H1 (cell line): Measurements from ENCODE around the gene EPHA8. TPM values are rescaled to one million over a fixed set of nuclear protein-coding genes. Genes with fewer than 3 reads are reported as not detected.

ENCODE experiments used
- CTCF ChIA-PET: fragments of 300-600 bp; sonication (Branson Sonifier 250); formaldehyde crosslinking; loops from one replicate; lab custom pipeline; 2021; ENCODE audit not compliant: partially characterized antibody; lab: Charles Lee
- POLR2A ChIA-PET: fragments of 300-600 bp; sonication (Branson Sonifier 250); formaldehyde crosslinking; loops from one replicate; lab custom pipeline; 2021; ENCODE audit warnings: inconsistent platforms; ENCODE audit not compliant: partially characterized antibody; lab: Charles Lee
- DNase-seq, 2 experiments: peaks; one replicate each; pipeline versions ENCODE4 v3.0.0 to v3.0.0-alpha.2; 2010 to 2022; ENCODE audit warnings: low spot score in 2 of 2, low read depth in 1 of 2, mixed read lengths in 1 of 2
- FAIRE-seq: peaks from 2 replicates; lab custom pipeline; 2011; peaks lifted over from hg19 to GRCh38; lab: Jason Lieb, UNC
- H2AFZ ChIP-seq: 2 replicates; pipeline ENCODE4 v1.8.1; 2012; ENCODE audit warnings: low read length, inconsistent platforms
- H2AK5ac ChIP-seq: 2 replicates; pipeline ENCODE4 v1.6.1; 2013; ENCODE audit warnings: low read depth, low read length
- H2BK120ac ChIP-seq: replicated peaks from 2 replicates; pipeline ENCODE3; 2013; ENCODE audit warnings: low read depth, low read length, inconsistent platforms
- H2BK12ac ChIP-seq: 2 replicates; pipeline ENCODE4 v1.6.1; 2013; ENCODE audit warnings: low read depth, low read length
- H2BK15ac ChIP-seq: 2 replicates; pipeline ENCODE4 v1.6.1; 2013; ENCODE audit warnings: low read length
- H2BK20ac ChIP-seq: 2 replicates; pipeline ENCODE4 v1.6.1; 2013; ENCODE audit warnings: low read length
- H2BK5ac ChIP-seq: 2 replicates; pipeline ENCODE4 v1.6.1; 2013; ENCODE audit warnings: low read depth, low read length
- H3K14ac ChIP-seq: 2 replicates; pipeline ENCODE4 v1.6.1; 2013; ENCODE audit warnings: inconsistent platforms; ENCODE audit not compliant: insufficient read length
- H3K18ac ChIP-seq: 2 replicates; pipeline ENCODE4 v1.6.1; 2013; ENCODE audit warnings: low read length; ENCODE audit errors: extremely low read depth
- H3K23ac ChIP-seq: 2 replicates; pipeline ENCODE4 v1.6.1; 2013; ENCODE audit warnings: inconsistent platforms; ENCODE audit not compliant: insufficient read length
- H3K23me2 ChIP-seq: 2 replicates; pipeline ENCODE4 v1.6.1; 2013; ENCODE audit warnings: low read depth, low read length
- H3K27ac ChIP-seq: 2 replicates; pipeline ENCODE4 v1.6.1; 2011; ENCODE audit warnings: low read depth, low read length, inconsistent platforms
- H3K27me3 ChIP-seq, 4 experiments: replicated peaks in 1 of 4; 1 replicate in 1 of 4; 2 replicates in 3 of 4; pipeline versions ENCODE4 v1.6.1 to v1.8.1; 2011 to 2013; ENCODE audit warnings: low read length in 3 of 4, mild to moderate bottlenecking in 3 of 4, inconsistent platforms in 2 of 4, mixed read lengths in 2 of 4, moderate library complexity in 1 of 4; ENCODE audit not compliant: control insufficient read depth in 3 of 4, insufficient read depth in 3 of 4; ENCODE audit errors: extremely low read depth in 1 of 4
- H3K36me3 ChIP-seq, 4 experiments: 2 replicates each; pipeline versions ENCODE4 v1.6.1 to v1.8.1; 2011 to 2013; ENCODE audit warnings: mild to moderate bottlenecking in 4 of 4, low read length in 3 of 4, moderate library complexity in 2 of 4, control low read depth in 1 of 4, inconsistent platforms in 1 of 4; ENCODE audit not compliant: insufficient read depth in 4 of 4, control insufficient read depth in 2 of 4
- H3K4ac ChIP-seq: replicated peaks from 2 replicates; pipeline ENCODE3; 2013; ENCODE audit warnings: low read length, low read depth, mixed read lengths, inconsistent platforms; ENCODE audit not compliant: insufficient read length
- H3K4me1 ChIP-seq, 4 experiments: replicated peaks in 1 of 4; 1 replicate in 1 of 4; 2 replicates in 3 of 4; pipeline versions ENCODE4 v1.6.1 to v1.8.1; 2011 to 2013; ENCODE audit warnings: low read length in 3 of 4, inconsistent platforms in 2 of 4, mixed read lengths in 1 of 4; ENCODE audit not compliant: insufficient read depth in 4 of 4, control insufficient read depth in 3 of 4
- H3K4me2 ChIP-seq, 2 experiments: 2 replicates each; pipeline versions ENCODE4 v1.6.1 to v1.8.1; 2011 to 2013; ENCODE audit warnings: low read depth in 2 of 2, low read length in 2 of 2, control low read depth in 1 of 2, inconsistent platforms in 1 of 2, mild to moderate bottlenecking in 1 of 2; ENCODE audit not compliant: insufficient read depth in 1 of 2
- H3K4me3 ChIP-seq, 4 experiments: fragments of 200-600, 300-600 bp in 1 of 4; sonication (generic), shearing (Covaris generic), sonication (Bioruptor Twin) in 1 of 4; 2 replicates each; pipeline versions ENCODE4 v1.5.1 to v1.8.1; 2011 to 2016; ENCODE audit warnings: low read length in 4 of 4, low read depth in 3 of 4, control low read depth in 2 of 4, inconsistent platforms in 2 of 4, mild to moderate bottlenecking in 2 of 4, mixed read lengths in 1 of 4, moderate library complexity in 1 of 4; ENCODE audit not compliant: insufficient read depth in 2 of 4; ENCODE audit errors: extremely low read depth in 1 of 4
- H3K56ac ChIP-seq: replicated peaks from 2 replicates; pipeline ENCODE3; 2013; ENCODE audit warnings: low read depth, mild to moderate bottlenecking, mixed read lengths, low read length, inconsistent platforms; ENCODE audit not compliant: insufficient read length
- H3K79me1 ChIP-seq: 2 replicates; pipeline ENCODE4 v1.6.1; 2013; ENCODE audit warnings: low read depth, low read length, control low read depth
- H3K79me2 ChIP-seq, 2 experiments: 2 replicates each; pipeline versions ENCODE4 v1.6.1 to v1.8.1; 2012 to 2013; ENCODE audit warnings: low read length in 2 of 2, mild to moderate bottlenecking in 2 of 2, inconsistent platforms in 1 of 2; ENCODE audit not compliant: insufficient read depth in 2 of 2, control insufficient read depth in 1 of 2
- H3K9ac ChIP-seq, 4 experiments: replicated peaks in 1 of 4; 1 replicate in 1 of 4; 2 replicates in 3 of 4; pipeline versions ENCODE4 v1.6.1 to v1.8.1; 2011 to 2013; ENCODE audit warnings: low read depth in 3 of 4, low read length in 3 of 4, control low read depth in 2 of 4, mild to moderate bottlenecking in 2 of 4, moderate library complexity in 2 of 4, inconsistent platforms in 1 of 4; ENCODE audit errors: extremely low read depth in 1 of 4
- H3K9me3 ChIP-seq, 2 experiments: 2 replicates each; pipeline versions ENCODE4 v1.6.1 to v1.8.1; 2012 to 2013; ENCODE audit warnings: mild to moderate bottlenecking in 2 of 2, moderate library complexity in 2 of 2, control low read depth in 1 of 2, inconsistent platforms in 1 of 2, low read depth in 1 of 2, low read length in 1 of 2, mixed read lengths in 1 of 2; ENCODE audit not compliant: insufficient read depth in 2 of 2
- H4K20me1 ChIP-seq, 2 experiments: replicated peaks in 1 of 2; 2 replicates each; pipeline versions ENCODE3 to v1.8.1; 2011 to 2013; ENCODE audit warnings: inconsistent platforms in 2 of 2, low read length in 2 of 2, mild to moderate bottlenecking in 1 of 2; ENCODE audit not compliant: insufficient read depth in 2 of 2, control insufficient read depth in 1 of 2
- H4K5ac ChIP-seq: 2 replicates; pipeline ENCODE4 v1.6.1; 2013; ENCODE audit warnings: low read length, low read depth, mixed read lengths, inconsistent platforms; ENCODE audit not compliant: insufficient read length
- H4K8ac ChIP-seq: 2 replicates; pipeline ENCODE4 v1.8.0; 2013; ENCODE audit warnings: mild to moderate bottlenecking, moderate library complexity, low read length, inconsistent platforms; ENCODE audit not compliant: insufficient read depth; ENCODE audit errors: extremely low read depth
- H4K91ac ChIP-seq: replicated peaks from 2 replicates; pipeline ENCODE3; 2013; ENCODE audit warnings: low read length, mixed read lengths, inconsistent platforms; ENCODE audit not compliant: insufficient read length
- BACH1 ChIP-seq: IDR thresholded peaks from 2 replicates; pipeline ENCODE4 v1.6.1; 2012; ENCODE audit warnings: low read length, improper control_type of control experiment
- KDM1A ChIP-seq: fragments of 200-600, 300-600 bp; sonication (generic); IDR thresholded peaks from 2 replicates; pipeline ENCODE4 v1.7.1; 2016; ENCODE audit warnings: mild to moderate bottlenecking, low read length, borderline replicate concordance
- KDM4A ChIP-seq: IDR thresholded peaks from one replicate; pipeline ENCODE4 v1.7.1; 2012; ENCODE audit warnings: low read depth, mild to moderate bottlenecking, moderate library complexity, low read length, inconsistent platforms; ENCODE audit not compliant: severe bottlenecking
- SIN3A ChIP-seq, 2 experiments: IDR thresholded peaks in 1 of 2; conservative IDR thresholded peaks in 1 of 2; 2 replicates each; pipeline ENCODE4 v1.6.1; 2011 to 2012; ENCODE audit warnings: low read length in 2 of 2, improper control_type of control experiment in 1 of 2, low read depth in 1 of 2, mild to moderate bottlenecking in 1 of 2
- WGBS, 2 experiments: shearing (Covaris generic) in 1 of 2; methylation state at CpG; one replicate each; pipeline versions ENCODE4 v1.1.6 to v1.1.7; 2013 to 2015; ENCODE audit warnings: low lambda C conversion rate in 2 of 2, mixed read lengths in 2 of 2, inconsistent platforms in 1 of 2, low coverage in 1 of 2, missing lambda C conversion rate in 1 of 2; ENCODE audit not compliant: insufficient replicate concordance in 2 of 2, insufficient coverage in 1 of 2, insufficient read length in 1 of 2; ENCODE audit errors: extremely low coverage in 1 of 2, missing lambda C conversion rate in 1 of 2; 5-methylcytosine and 5-hydroxymethylcytosine counted together
- polyA plus RNA-seq, 7 experiments: library from polyadenylated mRNA; depleted of rRNA in 3 of 7; stranded (reverse) in 5 of 7; unstranded in 2 of 7; fragments of >200 nt in 5 of 7; fragments of 200-250 nt in 2 of 7; gene quantifications; 1 replicate in 5 of 7; 2 replicates in 1 of 7; 4 replicates in 1 of 7; pipeline versions ENCODE4 v1.2.1 to v1.2.3, GENCODE V29; 2011 to 2013; ENCODE audit warnings: missing spikeins in 2 of 7, mixed read lengths in 2 of 7
- total RNA-seq: library from RNA; stranded (reverse); fragmentation: NEBNext Ultra II Directional; extraction: Animal tissue kit (Norgen Biotek cat#: 25700); gene quantifications from 2 replicates; pipeline ENCODE4 v1.2.1, GENCODE V29; 2021

The EPHA8 gene
- total and polyA plus RNA-seq, 2 of the 8 experiments (the other 6 are each of a cell fraction or from before 2014, with no cell fraction given): 4.0 to 8.4 TPM

- H3K9me3 ChIP-seq: no peaks in the 10 kb centered on the region
- POLR2A ChIA-PET: no interaction called here
- FAIRE-seq: no peak
- no peak overlapping the region for H2BK20ac ChIP-seq
- H2AFZ ChIP-seq: no peak overlapping the region
- H2BK12ac ChIP-seq: no peak overlapping the region
- H2BK120ac ChIP-seq: no peak overlapping the region
- no peak overlapping the region for H3K27ac ChIP-seq
- H4K8ac ChIP-seq: no peak overlapping the region
- H2BK15ac ChIP-seq: no peak overlapping the region
- H3K79me1 ChIP-seq: no peaks in the 10 kb centered on the region
- H3K23me2 ChIP-seq: no peaks in the 10 kb centered on the region; the same call in 1 of the 2 replicates
- no peak overlapping the region for H3K4me3 ChIP-seq
- no peak overlapping the region for H3K56ac ChIP-seq
- H3K36me3 ChIP-seq: no peaks in the 10 kb centered on the region
- H4K20me1 ChIP-seq: peaks cover 0 to 7% of the 10 kb centered on the region in 2 experiments
- whole genome bisulfite sequencing, 2 experiments: 45% methylated on average over 5 of the region's 6 CpGs; no CpG with 5 or more reads in 1 of the 2 experiments
- no peak overlapping the region for H2AK5ac ChIP-seq
- no peak overlapping the region for H3K9ac ChIP-seq
- peak overlapping the region in 1 of 2 experiments; percentile 54; a peak in 2 of 4 replicates for H3K4me2 ChIP-seq
- peaks cover 0 to 6% (median 3%) of the 10 kb centered on the region in 4 experiments; a peak in 6 of 7 replicates for H3K4me1 ChIP-seq
- H3K27me3 ChIP-seq: peaks cover 0 to 6% (median 0%) of the 10 kb centered on the region in 4 experiments; a peak in 2 of 7 replicates
- H2BK5ac ChIP-seq: no peak overlapping the region
- no peak overlapping the region for H3K23ac ChIP-seq
- no peak overlapping the region for H4K91ac ChIP-seq
- no peak overlapping the region for H3K18ac ChIP-seq
- no peak overlapping the region for H3K14ac ChIP-seq
- no peak for DNase-seq
- H3K79me2 ChIP-seq: no peaks in the 10 kb centered on the region
- H4K5ac ChIP-seq: no peak overlapping the region
- no peak overlapping the region for H3K4ac ChIP-seq
- TF ChIP-seq SIN3A (conservative IDR thresholded peaks at IDR 0.05 in 1 of 2, IDR thresholded peaks at IDR 0.05 in 1 of 2; ENCODE audit: low read depth in 1 of 2, low read length in 2 of 2) (0 out of 4 replicates have a peak, but pooled peaks of 1 of the 2 experiments have one; percentile 35), KDM1A (0 out of 2 replicates have a peak, but pooled peaks have one; percentile 37), BACH1 (0 out of 2 replicates have a peak, but pooled peaks have one; percentile 15), KDM4A (no peak)
- CTCF ChIA-PET: interaction anchor here (0.9 to 2.7 kb wide), 3 partner anchors 11 to 82 kb away, joined by 3 to 9 read pairs (median 4); no protein-coding TSS in a partner anchor
Measured at GRCh38 chr1:22609291-22609690, 46.0 kb downstream of the EPHA8 start.
